Sigmoid colon (tissue), 7 donors: ENCODE data around the gene FAM210A. TPM values are rescaled to one million over a fixed set of nuclear protein-coding genes. Genes with fewer than 3 reads are reported as not detected.

Experiments used
- DNase-seq: peaks from one replicate; pipeline ENCODE4 v3.0.0-alpha.2; 2019
- H3K27ac ChIP-seq, 4 donors: fragments of 200-600 bp; sonication (generic); one replicate each; pipeline ENCODE4 v1.5.1; 2016 to 2019; ENCODE audit warnings: mild to moderate bottlenecking in 1 of 4
- H3K27me3 ChIP-seq, 3 donors: fragments of 200-600 bp; sonication (generic); one replicate each; pipeline ENCODE4 v1.5.1; 2019; ENCODE audit warnings: mild to moderate bottlenecking in 1 of 3
- H3K36me3 ChIP-seq, 4 donors: fragments of 200-600 bp; sonication (generic); one replicate each; pipeline ENCODE4 v1.5.1; 2016 to 2019
- H3K4me1 ChIP-seq, 4 donors: fragments of 200-600 bp; sonication (generic); one replicate each; pipeline ENCODE4 v1.5.1; 2017 to 2019
- H3K4me3 ChIP-seq, 4 donors: fragments of 200-600 bp; sonication (generic); one replicate each; pipeline ENCODE4 v1.5.1; 2017 to 2019; ENCODE audit warnings: mild to moderate bottlenecking in 2 of 4, moderate library complexity in 1 of 4
- H3K9me3 ChIP-seq, 4 donors: fragments of 200-600 bp in 3 of 4; sonication (generic) in 3 of 4; one replicate each; pipeline versions ENCODE4 v1.5.1 to v1.6.1; 2013 to 2019
- CTCF ChIP-seq, 4 experiments: fragments of 450-650 bp in 3 of 4; fragments of 200-600 bp in 1 of 4; IDR thresholded peaks; one replicate each; pipeline ENCODE4 v1.5.1; 2016 to 2019; ENCODE audit warnings: antibody characterized with exemption in 4 of 4, mild to moderate bottlenecking in 3 of 4, moderate library complexity in 2 of 4
- EP300 ChIP-seq, 4 donors: sonication (generic); formaldehyde crosslinking; IDR thresholded peaks; one replicate each; pipeline ENCODE4 v1.6.1; 2017; ENCODE audit warnings: antibody characterized with exemption in 4 of 4
- POLR2A ChIP-seq, 2 donors: fragments of 450-650 bp; IDR thresholded peaks; one replicate each; pipeline ENCODE4 v1.6.1; 2016; ENCODE audit warnings: antibody characterized with exemption in 2 of 2, mild to moderate bottlenecking in 2 of 2, moderate library complexity in 2 of 2
- POLR2AphosphoS5 ChIP-seq, 4 donors: sonication (generic); formaldehyde crosslinking; IDR thresholded peaks; one replicate each; pipeline ENCODE4 v1.6.1; 2017; ENCODE audit warnings: antibody characterized with exemption in 4 of 4
- WGBS, 2 donors: extraction: QIAGEN DNeasy Blood & Tissue Kit; methylation state at CpG; one replicate each; pipeline ENCODE4 v1.1.7; 2013; 5-methylcytosine and 5-hydroxymethylcytosine counted together
- intact Hi-C: fragments of 100-400 bp; cut with DNase I; formaldehyde crosslinking; loops from one replicate; pipeline ENCODE4 v1.15.1; 2023
- polyA plus RNA-seq, 3 donors: library from polyadenylated mRNA; stranded (reverse); fragments of 200-250 nt; gene quantifications; one replicate each; pipeline ENCODE4 v1.2.3, GENCODE V29; 2013
- total RNA-seq, 4 donors: library from RNA; depleted of rRNA; stranded (reverse); fragments of >200 nt; gene quantifications; one replicate each; pipeline ENCODE4 v1.1.0, GENCODE V29; 2016
- donor health status: healthy with polysubstance abuse.
- donor health status: Bipolar disorder and iron deficiency.
- donor health status: healthy.

Gene FAM210A
- total and polyA plus RNA-seq, 7 donors: 4.8 to 19.6 (median 11.3) TPM

- WGBS, 2 donors: 90 to 98% methylated on average over 5 of the region's 5 CpGs
- no peaks in the 10 kb centered on the region for H3K9me3 ChIP-seq
- peaks cover 0 to 7% (median 5%) of the 10 kb centered on the region in 4 donors for H3K4me1 ChIP-seq
- TF ChIP-seq POLR2AphosphoS5 (IDR thresholded peaks at IDR 0.05): no peak
- TF ChIP-seq POLR2A (IDR thresholded peaks at IDR 0.05): no peak
- no peak for TF ChIP-seq CTCF (IDR thresholded peaks at IDR 0.05)
- TF ChIP-seq EP300 (IDR thresholded peaks at IDR 0.05): no peak
- no peak for DNase-seq
- no peaks in the 10 kb centered on the region for H3K27me3 ChIP-seq
- no peak overlapping the region for H3K27ac ChIP-seq
- no peak overlapping the region for H3K4me3 ChIP-seq
- intact Hi-C loops: loop anchor here (5.0 kb wide), 1 partner anchor 521 kb away; no protein-coding TSS in a partner anchor
- no peaks in the 10 kb centered on the region for H3K36me3 ChIP-seq
These were observed 92.7 kb downstream of the FAM210A start for GRCh38 chr18:13633700-13634099.

- TF ChIP-seq CTCF (IDR thresholded peaks at IDR 0.05) (no peak), EP300 (IDR thresholded peaks at IDR 0.05) (no peak), POLR2A (IDR thresholded peaks at IDR 0.05) (no peak), POLR2AphosphoS5 (IDR thresholded peaks at IDR 0.05) (no peak)
- Histone ChIP-seq H3K4me3 (no peak overlapping the region), H3K36me3 (no peaks in the 10 kb centered on the region), H3K27ac (no peak overlapping the region), H3K4me1 (peaks cover 0 to 7% (median 5%) of the 10 kb centered on the region in 4 donors), H3K27me3 (no peaks in the 10 kb centered on the region), H3K9me3 (no peaks in the 10 kb centered on the region)
- WGBS, 2 donors: 91 to 93% methylated on average over 7 of the region's 7 CpGs
- no peak for DNase-seq
- intact Hi-C loops: loop anchor here (1.0 to 5.0 kb wide), 3 partner anchors 72 to 518 kb away; no protein-coding TSS in a partner anchor
These were observed 95.6 kb downstream of the FAM210A start for GRCh38 chr18:13630716-13631268.

GRCh38 chr18:13629841-13630715 is 96.3 kb downstream of the FAM210A start:
- Histone ChIP-seq H3K27me3 (no peaks in the 10 kb centered on the region), H3K4me1 (peaks cover 0 to 7% (median 5%) of the 10 kb centered on the region in 4 donors), H3K27ac (peak overlapping the region in 3 of 4 donors; percentile 21 to 57 (median 36)), H3K36me3 (no peaks in the 10 kb centered on the region), H3K9me3 (no peaks in the 10 kb centered on the region), H3K4me3 (no peak overlapping the region)
- peak; percentile 80 for DNase-seq
- TF ChIP-seq CTCF (IDR thresholded peaks at IDR 0.05): peak; percentile 78 to 95 (median 90)
- no peak for TF ChIP-seq POLR2A (IDR thresholded peaks at IDR 0.05)
- TF ChIP-seq POLR2AphosphoS5 (IDR thresholded peaks at IDR 0.05): peak in 1 of 4 donors; percentile 12
- no peak for TF ChIP-seq EP300 (IDR thresholded peaks at IDR 0.05)
- intact Hi-C loops: loop anchor here (1.0 to 5.0 kb wide), 4 partner anchors 72 to 518 kb away; no protein-coding TSS in a partner anchor
- WGBS, 2 donors: 60 to 65% methylated on average over 8 of the region's 8 CpGs

GRCh38 chr18:13628211-13628610 is 98.1 kb downstream of the FAM210A start:
- intact Hi-C loops: loop anchor here (5.0 kb wide), 1 partner anchor 251 kb away; no protein-coding TSS in a partner anchor
- 73 to 88% methylated on average over 9 of the region's 9 CpGs for WGBS, 2 donors
- Histone ChIP-seq H3K27ac (no peak overlapping the region), H3K4me3 (no peak overlapping the region), H3K9me3 (no peaks in the 10 kb centered on the region), H3K27me3 (no peaks in the 10 kb centered on the region), H3K4me1 (peaks cover 0 to 7% (median 5%) of the 10 kb centered on the region in 4 donors), H3K36me3 (no peaks in the 10 kb centered on the region)
- no peak for TF ChIP-seq POLR2A (IDR thresholded peaks at IDR 0.05)
- no peak for TF ChIP-seq POLR2AphosphoS5 (IDR thresholded peaks at IDR 0.05)
- DNase-seq: no peak

GRCh38 chr18:13627639-13628038 is 98.7 kb downstream of the FAM210A start:
- Histone ChIP-seq H3K4me3 (no peak overlapping the region), H3K9me3 (no peaks in the 10 kb centered on the region), H3K27ac (no peak overlapping the region), H3K4me1 (peaks cover 0 to 7% (median 5%) of the 10 kb centered on the region in 4 donors), H3K36me3 (no peaks in the 10 kb centered on the region), H3K27me3 (no peaks in the 10 kb centered on the region)
- TF ChIP-seq POLR2A (IDR thresholded peaks at IDR 0.05): no peak
- TF ChIP-seq POLR2AphosphoS5 (IDR thresholded peaks at IDR 0.05): no peak
- no peak for TF ChIP-seq EP300 (IDR thresholded peaks at IDR 0.05)
- TF ChIP-seq CTCF (IDR thresholded peaks at IDR 0.05): no peak
- intact Hi-C loops: loop anchor here (5.0 kb wide), 1 partner anchor 250 kb away; no protein-coding TSS in a partner anchor
- 93% methylated on average over 8 of the region's 8 CpGs for WGBS, 2 donors
- no peak for DNase-seq
